HL-60 (cell line): Measurements from ENCODE around the gene NLRC4.

Source experiments
- CTCF ChIP-seq: IDR thresholded peaks from one replicate; pipeline ENCODE4 v1.5.1; 2011; ENCODE audit warnings: low read length, control low read depth, inconsistent platforms; ENCODE audit not compliant: insufficient read depth
- POLR2AphosphoS5 ChIP-seq: IDR thresholded peaks from 2 replicates; pipeline ENCODE4 v1.6.1; 2012; ENCODE audit warnings: low read depth
- REST ChIP-seq: IDR thresholded peaks from 2 replicates; pipeline ENCODE4 v1.6.1; 2012; ENCODE audit warnings: low read depth; ENCODE audit not compliant: insufficient replicate concordance

GRCh38 chr2:32228181-32228580 is 36.5 kb downstream of the NLRC4 start:
- no peak for TF ChIP-seq REST
- no peak for TF ChIP-seq CTCF
- TF ChIP-seq POLR2AphosphoS5, result no peak
